ENCODE data around the gene PTBP3.

DNA sequence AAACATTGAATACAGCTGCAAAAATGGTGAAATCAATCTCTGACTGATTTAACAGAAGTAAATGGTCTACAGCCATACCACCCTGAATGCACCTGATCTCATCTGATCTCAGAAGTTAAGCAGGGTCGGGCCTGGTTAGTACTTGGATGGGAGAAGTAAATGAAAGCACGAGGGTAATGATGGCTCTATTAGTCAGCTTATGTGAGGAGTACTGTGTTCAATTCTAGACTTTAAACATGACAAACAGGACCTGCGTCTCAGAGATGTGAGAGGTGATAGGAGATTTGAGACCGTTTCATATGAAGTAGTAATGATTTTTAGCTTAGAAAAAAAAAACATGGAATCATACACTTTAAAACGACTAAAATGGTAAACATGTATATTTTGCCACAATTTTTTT, 81.2 kb downstream of the PTBP3 start:
- TF ChIP-seq CTCF (IDR thresholded peaks at IDR 0.05): no peak
- no peak for TF ChIP-seq POLR2AphosphoS2 (conservative IDR thresholded peaks at IDR 0.05; ENCODE audit: low read length)
- TF ChIP-seq MYC (IDR thresholded peaks at IDR 0.05; ENCODE audit: borderline replicate concordance, low read length): no peak
- TF ChIP-seq, protein P1, sequence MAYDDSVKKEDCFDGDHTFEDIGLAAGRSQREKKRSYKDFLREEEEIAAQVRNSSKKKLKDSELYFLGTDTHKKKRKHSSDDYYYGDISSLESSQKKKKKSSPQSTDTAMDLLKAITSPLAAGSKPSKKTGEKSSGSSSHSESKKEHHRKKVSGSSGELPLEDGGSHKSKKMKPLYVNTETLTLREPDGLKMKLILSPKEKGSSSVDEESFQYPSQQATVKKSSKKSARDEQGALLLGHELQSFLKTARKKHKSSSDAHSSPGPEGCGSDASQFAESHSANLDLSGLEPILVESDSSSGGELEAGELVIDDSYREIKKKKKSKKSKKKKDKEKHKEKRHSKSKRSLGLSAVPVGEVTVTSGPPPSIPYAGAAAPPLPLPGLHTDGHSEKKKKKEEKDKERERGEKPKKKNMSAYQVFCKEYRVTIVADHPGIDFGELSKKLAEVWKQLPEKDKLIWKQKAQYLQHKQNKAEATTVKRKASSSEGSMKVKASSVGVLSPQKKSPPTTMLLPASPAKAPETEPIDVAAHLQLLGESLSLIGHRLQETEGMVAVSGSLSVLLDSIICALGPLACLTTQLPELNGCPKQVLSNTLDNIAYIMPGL (CRISPR knock-in tag; IDR thresholded peaks at IDR 0.05; ENCODE audit: borderline replicate concordance): no peak
- no peak for TF ChIP-seq RCOR1 (IDR thresholded peaks at IDR 0.05; ENCODE audit: low read depth, low read length)

All from A549 (cell line).